HepG2 (cell line): ENCODE measurements around the gene ZC3H4. TPM values are rescaled to one million over a fixed set of nuclear protein-coding genes. Genes with fewer than 3 reads are reported as not detected.

Experiments used
- ATAC-seq: fragments of 200-7000 bp; cut with Tn5 transposase; 3 replicates; pipeline ENCODE4 v1.9.1; 2020; ENCODE audit warnings: mild to moderate bottlenecking, moderate library complexity
- BruUV-seq: library from RNA; stranded (reverse); fragments of 400-500 nt; replicated peaks from 2 replicates; lab custom pipeline; 2021; lab: Mats Ljungman, UMichigan
- CTCF ChIA-PET: fragments of 300-600 bp; formaldehyde crosslinking; extraction: SDS; loops from one replicate; lab custom pipeline; 2021; ENCODE audit warnings: low total read pairs, inconsistent platforms, low intra/inter-chr PET ratio; lab: Yijun Ruan, JAX
- POLR2A ChIA-PET: fragments of 350-600 bp; sonication (Branson Sonifier 250); formaldehyde crosslinking; loops from one replicate; lab custom pipeline; 2020; ENCODE audit warnings: antibody characterized with exemption, inconsistent platforms; lab: Yijun Ruan, JAX
- DNase-seq: peaks from one replicate; pipeline ENCODE4 v3.0.0-alpha.2; 2015; ENCODE audit warnings: low spot score
- FAIRE-seq: peaks from 3 replicates; lab custom pipeline; 2011; peaks lifted over from hg19 to GRCh38; lab: Jason Lieb, UNC
- H2AFZ ChIP-seq: one replicate; pipeline ENCODE4 v1.6.1; 2011; ENCODE audit warnings: low read length, inconsistent platforms
- H3K27ac ChIP-seq: fragments of 300-600 bp; 3 replicates; pipeline ENCODE4 v1.8.0; 2011; ENCODE audit warnings: mixed run types, mild to moderate bottlenecking, mixed read lengths, low read length, inconsistent platforms; ENCODE audit not compliant: insufficient read depth; ENCODE audit errors: extremely low read length
- H3K27me3 ChIP-seq, 2 experiments: fragments of 200-600 bp in 1 of 2; 2 replicates in 1 of 2; 3 replicates in 1 of 2; pipeline versions ENCODE4 v1.6.0 to v1.8.0; 2011; ENCODE audit warnings: low read length in 2 of 2, mild to moderate bottlenecking in 2 of 2, moderate library complexity in 2 of 2, inconsistent platforms in 1 of 2; ENCODE audit not compliant: insufficient read depth in 2 of 2, control insufficient read depth in 1 of 2
- H3K36me3 ChIP-seq, 2 experiments: fragments of 200-600 bp in 1 of 2; replicated peaks in 1 of 2; 2 replicates in 1 of 2; 3 replicates in 1 of 2; pipeline versions ENCODE4 v1.5.1 to v1.8.0; 2011; ENCODE audit warnings: low read length in 2 of 2, inconsistent platforms in 1 of 2; ENCODE audit not compliant: insufficient read depth in 2 of 2, control insufficient read depth in 1 of 2
- H3K4me1 ChIP-seq: 2 replicates; pipeline ENCODE4 v1.5.1; 2012; ENCODE audit warnings: low read length, inconsistent platforms; ENCODE audit not compliant: insufficient read depth
- H3K4me2 ChIP-seq: 2 replicates; pipeline ENCODE4 v1.6.0; 2011; ENCODE audit warnings: low read depth, low read length, inconsistent platforms
- H3K4me3 ChIP-seq, 3 experiments: fragments of 200-600 bp in 1 of 3; sonication (generic), shearing (Covaris generic) in 1 of 3; replicated peaks in 1 of 3; 2 replicates each; pipeline ENCODE4 v1.5.1; 2011 to 2016; ENCODE audit warnings: low read length in 3 of 3, inconsistent platforms in 2 of 3, low read depth in 2 of 3, mild to moderate bottlenecking in 2 of 3, control low read depth in 1 of 3, mixed read lengths in 1 of 3; ENCODE audit not compliant: insufficient read depth in 1 of 3
- H3K79me2 ChIP-seq: one replicate; pipeline ENCODE4 v1.6.1; 2011; ENCODE audit warnings: low read length, inconsistent platforms; ENCODE audit not compliant: insufficient read depth
- H3K9ac ChIP-seq: 2 replicates; pipeline ENCODE4 v1.6.0; 2011; ENCODE audit warnings: mild to moderate bottlenecking, low read depth, low read length, inconsistent platforms; ENCODE audit not compliant: insufficient read depth
- H3K9me3 ChIP-seq: 2 replicates; pipeline ENCODE4 v1.5.1; 2012; ENCODE audit warnings: mild to moderate bottlenecking, low read length
- H4K20me1 ChIP-seq: 2 replicates; pipeline ENCODE4 v1.6.0; 2011; ENCODE audit warnings: inconsistent platforms, mild to moderate bottlenecking, low read length, moderate library complexity; ENCODE audit not compliant: insufficient read depth
- AGO2 ChIP-seq: fragments of 200-400 bp; formaldehyde crosslinking; optimal IDR thresholded peaks from 2 replicates; pipeline ENCODE3; 2017; ENCODE audit warnings: mild to moderate bottlenecking, low read depth, low read length, moderate library complexity
- ELF3 ChIP-seq: IDR thresholded peaks from 2 replicates; pipeline ENCODE4 v1.6.1; 2016; ENCODE audit warnings: missing genetic modification reagents, missing compliant biosample characterization
- GTF3A ChIP-seq: sonication (generic); formaldehyde crosslinking; conservative IDR thresholded peaks from 2 replicates; pipeline ENCODE4 v1.4.0; 2020; ENCODE audit warnings: mild to moderate bottlenecking, missing genetic modification reagents
- HNRNPL ChIP-seq: fragments of 200-400 bp; formaldehyde crosslinking; IDR thresholded peaks from 2 replicates; pipeline ENCODE4 v1.6.1; 2017; ENCODE audit warnings: mild to moderate bottlenecking, low read depth, low read length
- ZNF101 ChIP-seq: sonication (generic); formaldehyde crosslinking; IDR thresholded peaks from 2 replicates; pipeline ENCODE4 v1.4.0; 2020; ENCODE audit warnings: mild to moderate bottlenecking, low read depth, missing genetic modification reagents, borderline replicate concordance
- ZNF281 ChIP-seq: sonication (generic); formaldehyde crosslinking; IDR thresholded peaks from 2 replicates; pipeline ENCODE4 v1.4.0; 2020; ENCODE audit warnings: missing genetic modification reagents, borderline replicate concordance
- ZNF44 ChIP-seq: sonication (generic); formaldehyde crosslinking; IDR thresholded peaks from 2 replicates; pipeline ENCODE4 v1.5.1; 2020; ENCODE audit warnings: mild to moderate bottlenecking, missing genetic modification reagents
- ZNF556 ChIP-seq: sonication (generic); formaldehyde crosslinking; IDR thresholded peaks from 2 replicates; pipeline ENCODE4 v1.4.0; 2020; ENCODE audit warnings: mild to moderate bottlenecking, missing genetic modification reagents, borderline replicate concordance
- ZNF687 ChIP-seq: sonication (generic); formaldehyde crosslinking; IDR thresholded peaks from 2 replicates; pipeline ENCODE4 v1.5.1; 2020; ENCODE audit warnings: mild to moderate bottlenecking, missing genetic modification reagents, moderate library complexity
- WGBS: methylation state at CpG from one replicate; pipeline ENCODE4 v1.1.6; 2017; ENCODE audit warnings: low lambda C conversion rate; 5-methylcytosine and 5-hydroxymethylcytosine counted together
- in situ Hi-C: cut with HindIII; loops from 2 replicates; pipeline ENCODE4 v1.10.0; 2017; ENCODE audit warnings: low pct_unique_long_range_greater_than_20kb; ENCODE audit not compliant: extremely low pct_ligation_motif_present
- intact Hi-C: fragments of 100-400 bp; cut with micrococcal nuclease; formaldehyde crosslinking; loops from one replicate; pipeline ENCODE4 v1.10.0; 2022; ENCODE audit not compliant: unreplicated experiment
- polyA plus RNA-seq, 8 experiments: library from polyadenylated mRNA; depleted of rRNA in 3 of 8; stranded (reverse) in 7 of 8; unstranded in 1 of 8; fragments of >200 nt; fragmentation: Illumina TruSeq in 4 of 8; extraction: Trizol in 4 of 8; gene quantifications; 2 replicates each; pipeline versions ENCODE4 v1.2.1 to v1.2.3, GENCODE V29; 2011 to 2016; ENCODE audit warnings: low read depth in 4 of 8, missing spikeins in 1 of 8, mixed read lengths in 1 of 8; ENCODE audit not compliant: insufficient read depth in 1 of 8
- total RNA-seq, 5 experiments: library from RNA; depleted of rRNA; stranded (reverse); fragments of >200 nt; fragmentation: Illumina TruSeq; extraction: Trizol; gene quantifications; 2 replicates each; pipeline ENCODE4 v1.2.3, GENCODE V29; 2016; ENCODE audit warnings: low read depth in 1 of 5

The ZC3H4 gene
- total and polyA plus RNA-seq, 2 of the 13 experiments (the other 11 are each of a cell fraction or from before 2014, with no cell fraction given): 1.8 to 10.7 TPM

GRCh38 chr19:47066376-47067214, 47.0 kb downstream of the ZC3H4 start:
- CTCF ChIA-PET: no interaction called here
- H3K4me3 ChIP-seq: no peak overlapping the region
- H3K4me2 ChIP-seq: no peak overlapping the region
- WGBS: 98% methylated on average over 38 of the region's 61 CpGs
- no peaks in the 10 kb centered on the region for H3K27me3 ChIP-seq
- H4K20me1 ChIP-seq: no peaks in the 10 kb centered on the region
- ATAC-seq (no peak), DNase-seq (no peak), FAIRE-seq (no peak)
- H3K4me1 ChIP-seq: no peaks in the 10 kb centered on the region
- no TSS peak for BruUV-seq
- H2AFZ ChIP-seq: no peak overlapping the region
- TF ChIP-seq ZNF44 (CRISPR knock-in tag) (no peak), AGO2 (peak; percentile 73)
- in situ Hi-C loops (no loop called here), intact Hi-C loops (no loop called here)
- POLR2A ChIA-PET: no interaction called here
- no peak overlapping the region for H3K9ac ChIP-seq
- H3K79me2 ChIP-seq: no peaks in the 10 kb centered on the region
- H3K9me3 ChIP-seq: no peaks in the 10 kb centered on the region
- H3K27ac ChIP-seq: no peak overlapping the region
- H3K36me3 ChIP-seq: peaks cover 32 to 51% of the 10 kb centered on the region in 2 experiments

- WGBS: 100% methylated on average over 5 of the region's 11 CpGs
- Histone ChIP-seq H2AFZ (no peak overlapping the region), H3K4me3 (no peak overlapping the region), H3K36me3 (peaks cover 29 to 38% of the 10 kb centered on the region in 2 experiments), H3K79me2 (no peaks in the 10 kb centered on the region), H3K4me1 (no peaks in the 10 kb centered on the region), H3K9me3 (no peaks in the 10 kb centered on the region), H3K4me2 (no peak overlapping the region), H3K9ac (no peak overlapping the region), H3K27ac (no peak overlapping the region), H3K27me3 (no peaks in the 10 kb centered on the region), H4K20me1 (no peaks in the 10 kb centered on the region)
- no TSS peak for BruUV-seq
- in situ Hi-C loops: no loop called here
- intact Hi-C loops: no loop called here
- no peak for DNase-seq
- no peak for FAIRE-seq
- POLR2A ChIA-PET: interaction anchor here (0.7 kb wide), 1 partner anchor 14 kb away, joined by 4 read pairs; no protein-coding TSS in a partner anchor
- CTCF ChIA-PET: no interaction called here
- no peak for ATAC-seq
- TF ChIP-seq ELF3 (no peak), ZNF556 (CRISPR knock-in tag) (no peak), GTF3A (CRISPR knock-in tag) (no peak), HNRNPL (no peak), ZNF281 (CRISPR knock-in tag) (no peak), AGO2 (peak; percentile 82), ZNF101 (CRISPR knock-in tag) (no peak), ZNF687 (CRISPR knock-in tag) (no peak)
These were observed 48.3 kb downstream of the ZC3H4 start for GRCh38 chr19:47065242-47065641.
